Measurements from ENCODE around the gene RFX4. TPM values are rescaled to one million over a fixed set of nuclear protein-coding genes. Genes with fewer than 3 reads are reported as not detected.

Gene RFX4
- polyA plus RNA-seq, 2 of the 4 experiments (the other 2 are of a cell fraction) = not detected

DNA sequence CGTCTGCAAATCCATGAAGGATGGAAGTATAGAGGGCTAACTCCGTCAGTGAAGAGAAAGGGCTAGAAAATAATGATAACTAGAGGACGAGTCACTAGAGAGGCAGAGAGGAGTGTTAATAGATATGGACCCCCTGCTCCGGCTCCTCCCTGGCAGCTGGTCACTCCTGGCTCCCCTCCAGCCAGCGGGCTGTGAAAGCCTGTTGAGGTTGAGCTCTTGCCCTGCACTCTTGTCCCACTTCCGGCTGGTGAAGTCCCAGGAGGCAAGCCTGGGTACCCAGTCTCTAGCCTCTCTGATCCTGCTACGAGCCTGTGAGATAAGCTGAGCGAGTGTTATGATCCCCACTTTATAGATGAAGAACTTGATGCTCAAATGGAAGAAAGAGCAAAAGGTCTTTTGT lies 90.3 kb downstream of the RFX4 start:
- Histone ChIP-seq H3K27ac (no peak overlapping the region), H3K4me3 (no peak overlapping the region), H3K4me1 (no peaks in the 10 kb centered on the region), H3K9me3 (no peaks in the 10 kb centered on the region), H3K4me2 (no peak overlapping the region)
- POLR2A ChIA-PET = no interaction called here
- ATAC-seq = no peak
- TF ChIP-seq HOXB5 (CRISPR knock-in tag; IDR thresholded peaks at IDR 0.05) (no peak), FOXS1 (CRISPR knock-in tag; IDR thresholded peaks at IDR 0.05) (no peak), HEYL (CRISPR knock-in tag; IDR thresholded peaks at IDR 0.05) (no peak), FOSL2 (IDR thresholded peaks at IDR 0.05) (no peak), FOSL2 (CRISPR knock-in tag; IDR thresholded peaks at IDR 0.05) (no peak)
- TF ChIP-seq, protein P1, sequence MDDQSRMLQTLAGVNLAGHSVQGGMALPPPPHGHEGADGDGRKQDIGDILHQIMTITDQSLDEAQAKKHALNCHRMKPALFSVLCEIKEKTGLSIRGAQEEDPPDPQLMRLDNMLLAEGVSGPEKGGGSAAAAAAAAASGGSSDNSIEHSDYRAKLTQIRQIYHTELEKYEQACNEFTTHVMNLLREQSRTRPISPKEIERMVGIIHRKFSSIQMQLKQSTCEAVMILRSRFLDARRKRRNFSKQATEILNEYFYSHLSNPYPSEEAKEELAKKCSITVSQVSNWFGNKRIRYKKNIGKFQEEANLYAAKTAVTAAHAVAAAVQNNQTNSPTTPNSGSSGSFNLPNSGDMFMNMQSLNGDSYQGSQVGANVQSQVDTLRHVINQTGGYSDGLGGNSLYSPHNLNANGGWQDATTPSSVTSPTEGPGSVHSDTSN (IDR thresholded peaks at IDR 0.05) = no peak
- TF ChIP-seq, protein P2, sequence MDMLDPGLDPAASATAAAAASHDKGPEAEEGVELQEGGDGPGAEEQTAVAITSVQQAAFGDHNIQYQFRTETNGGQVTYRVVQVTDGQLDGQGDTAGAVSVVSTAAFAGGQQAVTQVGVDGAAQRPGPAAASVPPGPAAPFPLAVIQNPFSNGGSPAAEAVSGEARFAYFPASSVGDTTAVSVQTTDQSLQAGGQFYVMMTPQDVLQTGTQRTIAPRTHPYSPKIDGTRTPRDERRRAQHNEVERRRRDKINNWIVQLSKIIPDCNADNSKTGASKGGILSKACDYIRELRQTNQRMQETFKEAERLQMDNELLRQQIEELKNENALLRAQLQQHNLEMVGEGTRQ (IDR thresholded peaks at IDR 0.05) = no peak
- no peak for FAIRE-seq
- WGBS (ENCODE audit: missing lambda C conversion rate) = 48% methylated on average over 8 of the region's 8 CpGs
- no peak for DNase-seq (ENCODE audit: low read depth in 1 of 2, low spot score in 1 of 2)
- CTCF ChIA-PET = no interaction called here

DNA sequence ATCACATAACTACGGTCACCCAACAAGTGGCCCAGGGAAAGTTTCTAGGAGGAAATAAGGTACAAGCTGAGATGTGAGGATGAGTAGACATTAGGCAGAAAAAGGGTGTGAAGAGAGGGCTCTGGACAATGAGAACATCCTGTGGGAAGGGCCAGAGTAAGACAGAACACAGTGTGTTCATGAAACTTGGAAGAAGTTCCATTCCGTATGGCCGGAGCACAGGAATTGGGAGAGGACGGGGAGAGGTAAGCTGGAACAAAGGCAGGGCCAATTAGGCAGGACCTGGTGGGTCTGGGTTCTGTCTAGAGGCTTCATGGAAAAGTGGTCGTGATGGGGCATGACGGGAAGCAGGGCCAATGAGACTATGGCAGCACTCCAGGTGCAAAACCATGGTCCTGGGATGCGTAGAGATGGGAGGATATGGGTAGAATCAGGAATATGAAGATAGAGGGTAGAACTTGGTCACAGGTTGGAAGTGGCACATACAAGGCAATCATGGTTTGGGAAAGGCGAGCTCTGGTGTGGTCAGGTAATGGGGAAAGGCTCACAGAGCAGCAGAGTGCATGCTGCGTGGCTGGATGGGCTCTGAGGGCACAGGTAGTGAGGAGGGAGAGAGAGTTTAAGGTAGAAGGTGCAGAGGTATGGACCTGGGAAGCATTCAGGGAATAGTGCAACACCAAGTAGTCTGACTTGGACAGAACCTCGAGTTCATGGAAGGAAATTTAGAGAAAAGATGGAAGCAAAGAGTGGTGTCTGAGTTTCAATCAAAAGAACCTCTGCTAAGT lies 93.0 kb downstream of the RFX4 start:
- H3K9me3 ChIP-seq = no peaks in the 10 kb centered on the region
- no peak for TF ChIP-seq MYC (IDR thresholded peaks at IDR 0.05; ENCODE audit: borderline replicate concordance, low read length)
- TF ChIP-seq RCOR1 (IDR thresholded peaks at IDR 0.05; ENCODE audit: low read depth, low read length) = no peak
- TF ChIP-seq CBX2 (IDR thresholded peaks at IDR 0.05; ENCODE audit: borderline replicate concordance, low read depth) = no peak
- TF ChIP-seq, protein P1 (IDR thresholded peaks at IDR 0.05) = no peak
- no peak for TF ChIP-seq FOSB (CRISPR knock-in tag; IDR thresholded peaks at IDR 0.05)
- TF ChIP-seq, protein P3, sequence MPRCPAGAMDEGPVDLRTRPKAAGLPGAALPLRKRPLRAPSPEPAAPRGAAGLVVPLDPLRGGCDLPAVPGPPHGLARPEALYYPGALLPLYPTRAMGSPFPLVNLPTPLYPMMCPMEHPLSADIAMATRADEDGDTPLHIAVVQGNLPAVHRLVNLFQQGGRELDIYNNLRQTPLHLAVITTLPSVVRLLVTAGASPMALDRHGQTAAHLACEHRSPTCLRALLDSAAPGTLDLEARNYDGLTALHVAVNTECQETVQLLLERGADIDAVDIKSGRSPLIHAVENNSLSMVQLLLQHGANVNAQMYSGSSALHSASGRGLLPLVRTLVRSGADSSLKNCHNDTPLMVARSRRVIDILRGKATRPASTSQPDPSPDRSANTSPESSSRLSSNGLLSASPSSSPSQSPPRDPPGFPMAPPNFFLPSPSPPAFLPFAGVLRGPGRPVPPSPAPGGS (IDR thresholded peaks at IDR 0.05) = no peak
- H3K27ac ChIP-seq = no peak overlapping the region
- DNase-seq (ENCODE audit: low read depth in 1 of 2, low spot score in 1 of 2) (no peak), ATAC-seq (no peak), FAIRE-seq (no peak)
- H3K4me1 ChIP-seq = no peaks in the 10 kb centered on the region
- 61% methylated on average over 10 of the region's 10 CpGs for WGBS (ENCODE audit: missing lambda C conversion rate)
- H3K4me2 ChIP-seq = no peak overlapping the region
- ChIA-PET CTCF (no interaction called here), POLR2A (no interaction called here)
- no peak overlapping the region for H3K4me3 ChIP-seq

- ChIA-PET CTCF (interaction anchor here (0.6 kb wide), 1 partner anchor 16 kb away, joined by 3 read pairs; no protein-coding TSS in a partner anchor), POLR2A (no interaction called here)
- Histone ChIP-seq H3K4me2 (no peak overlapping the region), H3K9me3 (no peaks in the 10 kb centered on the region), H3K4me3 (no peak overlapping the region), H3K4me1 (no peaks in the 10 kb centered on the region), H3K27ac (no peak overlapping the region)
- no peak for DNase-seq (ENCODE audit: low read depth in 1 of 2, low spot score in 1 of 2)
- ATAC-seq = no peak
- 57% methylated on average over 1 of the region's 1 CpG for WGBS (ENCODE audit: missing lambda C conversion rate)
- FAIRE-seq = no peak
- TF ChIP-seq HMGXB4 (CRISPR knock-in tag; IDR thresholded peaks at IDR 0.05; ENCODE audit: borderline replicate concordance) = no peak
- no peak for TF ChIP-seq MAFK (IDR thresholded peaks at IDR 0.05; ENCODE audit: partially characterized antibody)
- TF ChIP-seq, protein P1 (IDR thresholded peaks at IDR 0.05) = no peak
- no peak for TF ChIP-seq TFCP2L1 (CRISPR knock-in tag; IDR thresholded peaks at IDR 0.05)
- no peak for TF ChIP-seq CTCF (IDR thresholded peaks at IDR 0.05)
- TF ChIP-seq NPAS2 (CRISPR knock-in tag; IDR thresholded peaks at IDR 0.05; ENCODE audit: borderline replicate concordance) = no peak
- TF ChIP-seq FOSB (CRISPR knock-in tag; IDR thresholded peaks at IDR 0.05) = no peak
- TF ChIP-seq RARB (CRISPR knock-in tag; IDR thresholded peaks at IDR 0.05) = no peak
- TF ChIP-seq, protein P3 (IDR thresholded peaks at IDR 0.05) = no peak
- no peak for TF ChIP-seq RFX5 (IDR thresholded peaks at IDR 0.05)
Observed at GRCh38 chr12:106679574-106679973, 96.8 kb downstream of the RFX4 start.

Data from A549 (cell line).